ENCODE measurements around the gene VMP1. TPM values are rescaled to one million over a fixed set of nuclear protein-coding genes. Genes with fewer than 3 reads are reported as not detected.

VMP1 gene
- total and polyA plus RNA-seq, 2 of the 13 experiments (the other 11 are each of a cell fraction or from before 2014, with no cell fraction given): 186 to 271 TPM

GRCh38 chr17:59815965-59816364 lies 108.5 kb downstream of the VMP1 start:
- peaks cover 10% of the 10 kb centered on the region for H3K4me1 ChIP-seq (ENCODE audit: insufficient read depth, low read length)
- FAIRE-seq (no peak), DNase-seq (ENCODE audit: low spot score) (no peak), ATAC-seq (no peak)
- no peak overlapping the region for H3K4me2 ChIP-seq (ENCODE audit: low read depth, low read length)
- no peak overlapping the region for H3K4me3 ChIP-seq (replicated peaks in 1 of 3; ENCODE audit: insufficient read depth in 1 of 3, low read depth in 2 of 3, low read length in 3 of 3)
- no peaks in the 10 kb centered on the region for H3K27me3 ChIP-seq (ENCODE audit: control insufficient read depth in 1 of 2, insufficient read depth in 2 of 2, low read length in 2 of 2)
- ChIA-PET POLR2A (interaction anchor here (0.9 kb wide), 1 partner anchor 22 kb away, joined by 3 read pairs; no protein-coding TSS in a partner anchor), CTCF (ENCODE audit: low intra/inter-chr PET ratio, low total read pairs) (no interaction called here)
- in situ Hi-C loops (cut with HindIII; ENCODE audit: extremely low pct_ligation_motif_present, low pct_unique_long_range_greater_than_20kb): no loop called here
- peaks cover 5 to 39% of the 10 kb centered on the region in 2 experiments for H3K36me3 ChIP-seq (replicated peaks in 1 of 2; ENCODE audit: control insufficient read depth in 1 of 2, insufficient read depth in 2 of 2, low read length in 2 of 2)
- H3K27ac ChIP-seq (ENCODE audit: extremely low read length, insufficient read depth, low read length): no peak overlapping the region
- H3K79me2 ChIP-seq (ENCODE audit: insufficient read depth, low read length): no peaks in the 10 kb centered on the region
- no peak overlapping the region for H3K9ac ChIP-seq (ENCODE audit: insufficient read depth, low read depth, low read length)
- intact Hi-C loops (cut with micrococcal nuclease; ENCODE audit: unreplicated experiment): no loop called here
- H2AFZ ChIP-seq (ENCODE audit: low read length): no peak overlapping the region
- 97% methylated on average over 1 of the region's 1 CpG for WGBS (ENCODE audit: low lambda C conversion rate)
- no peaks in the 10 kb centered on the region for H4K20me1 ChIP-seq (ENCODE audit: insufficient read depth, low read length)
- no TSS peak for BruUV-seq (replicated peaks)
- TF ChIP-seq EHMT2 (IDR thresholded peaks at IDR 0.05; ENCODE audit: borderline replicate concordance, low read depth, low read length): no peak
- no peak for TF ChIP-seq ZNF558 (CRISPR knock-in tag; IDR thresholded peaks at IDR 0.05; ENCODE audit: borderline replicate concordance)
- no peak for TF ChIP-seq RBFOX2 (IDR thresholded peaks at IDR 0.05; ENCODE audit: low read depth, low read length)
- TF ChIP-seq CEBPB (IDR thresholded peaks at IDR 0.05; ENCODE audit: borderline replicate concordance, low read depth, low read length): peak; percentile 57; the same call in 1 of the 2 replicates
- TF ChIP-seq FOXA3 (CRISPR knock-in tag; IDR thresholded peaks at IDR 0.05): no peak
- no peaks in the 10 kb centered on the region for H3K9me3 ChIP-seq (ENCODE audit: low read length)

- Histone ChIP-seq H4K20me1 (ENCODE audit: insufficient read depth, low read length) (no peaks in the 10 kb centered on the region), H3K4me1 (ENCODE audit: insufficient read depth, low read length) (peaks cover 59% of the 10 kb centered on the region), H3K9me3 (ENCODE audit: low read length) (no peaks in the 10 kb centered on the region), H3K4me2 (ENCODE audit: low read depth, low read length) (no peak overlapping the region), H3K27me3 (ENCODE audit: control insufficient read depth in 1 of 2, insufficient read depth in 2 of 2, low read length in 2 of 2) (no peaks in the 10 kb centered on the region), H2AFZ (ENCODE audit: low read length) (no peak overlapping the region), H3K4me3 (replicated peaks in 1 of 3; ENCODE audit: insufficient read depth in 1 of 3, low read depth in 2 of 3, low read length in 3 of 3) (no peak overlapping the region), H3K79me2 (ENCODE audit: insufficient read depth, low read length) (peaks cover 7% of the 10 kb centered on the region), H3K36me3 (replicated peaks in 1 of 2; ENCODE audit: control insufficient read depth in 1 of 2, insufficient read depth in 2 of 2, low read length in 2 of 2) (peaks cover 2 to 7% of the 10 kb centered on the region in 2 experiments; a peak in 3 of 5 replicates), H3K9ac (ENCODE audit: insufficient read depth, low read depth, low read length) (no peak overlapping the region), H3K27ac (ENCODE audit: extremely low read length, insufficient read depth, low read length) (peak overlapping the region; percentile 31)
- ChIA-PET POLR2A (interaction anchor here (0.6 to 1.9 kb wide), 2 partner anchors 12 to 78 kb away, joined by 3 to 7 read pairs; no protein-coding TSS in a partner anchor), CTCF (ENCODE audit: low intra/inter-chr PET ratio, low total read pairs) (no interaction called here)
- in situ Hi-C loops (cut with HindIII; ENCODE audit: extremely low pct_ligation_motif_present, low pct_unique_long_range_greater_than_20kb): no loop called here
- FAIRE-seq (peak; percentile 68), ATAC-seq (no peak), DNase-seq (ENCODE audit: low spot score) (no peak)
- intact Hi-C loops (cut with micrococcal nuclease; ENCODE audit: unreplicated experiment): no loop called here
- WGBS (ENCODE audit: low lambda C conversion rate): 96% methylated on average over 5 of the region's 5 CpGs
- TF ChIP-seq GMEB2 (CRISPR knock-in tag; IDR thresholded peaks at IDR 0.05; ENCODE audit: low read depth) (no peak), ZNF446 (CRISPR knock-in tag; IDR thresholded peaks at IDR 0.05) (no peak), ESRRA (CRISPR knock-in tag; IDR thresholded peaks at IDR 0.05; ENCODE audit: low read depth) (no peak), SUZ12 (IDR thresholded peaks at IDR 0.05; ENCODE audit: low read depth, low read length) (no peak), ZMAT5 (CRISPR knock-in tag; IDR thresholded peaks at IDR 0.05; ENCODE audit: borderline replicate concordance, low read depth) (no peak), DDIT3 (CRISPR knock-in tag; IDR thresholded peaks at IDR 0.05) (no peak), ZNF644 (CRISPR knock-in tag; IDR thresholded peaks at IDR 0.05; ENCODE audit: low read depth) (no peak), ZNF737 (CRISPR knock-in tag; IDR thresholded peaks at IDR 0.05; ENCODE audit: borderline replicate concordance) (no peak), HDAC1 (CRISPR knock-in tag; IDR thresholded peaks at IDR 0.05) (no peak), TIGD3 (CRISPR knock-in tag; IDR thresholded peaks at IDR 0.05; ENCODE audit: borderline replicate concordance) (no peak)
- BruUV-seq (replicated peaks): no TSS peak
Measured at GRCh38 chr17:59825533-59826322, 118.3 kb downstream of the VMP1 start.
